ENCODE measurements around the gene PAPLN. TPM values are rescaled to one million over a fixed set of nuclear protein-coding genes. Genes with fewer than 3 reads are reported as not detected.

Gene PAPLN
- total RNA-seq, 1 donor from 2014 or later, result 3.2 TPM

DNA sequence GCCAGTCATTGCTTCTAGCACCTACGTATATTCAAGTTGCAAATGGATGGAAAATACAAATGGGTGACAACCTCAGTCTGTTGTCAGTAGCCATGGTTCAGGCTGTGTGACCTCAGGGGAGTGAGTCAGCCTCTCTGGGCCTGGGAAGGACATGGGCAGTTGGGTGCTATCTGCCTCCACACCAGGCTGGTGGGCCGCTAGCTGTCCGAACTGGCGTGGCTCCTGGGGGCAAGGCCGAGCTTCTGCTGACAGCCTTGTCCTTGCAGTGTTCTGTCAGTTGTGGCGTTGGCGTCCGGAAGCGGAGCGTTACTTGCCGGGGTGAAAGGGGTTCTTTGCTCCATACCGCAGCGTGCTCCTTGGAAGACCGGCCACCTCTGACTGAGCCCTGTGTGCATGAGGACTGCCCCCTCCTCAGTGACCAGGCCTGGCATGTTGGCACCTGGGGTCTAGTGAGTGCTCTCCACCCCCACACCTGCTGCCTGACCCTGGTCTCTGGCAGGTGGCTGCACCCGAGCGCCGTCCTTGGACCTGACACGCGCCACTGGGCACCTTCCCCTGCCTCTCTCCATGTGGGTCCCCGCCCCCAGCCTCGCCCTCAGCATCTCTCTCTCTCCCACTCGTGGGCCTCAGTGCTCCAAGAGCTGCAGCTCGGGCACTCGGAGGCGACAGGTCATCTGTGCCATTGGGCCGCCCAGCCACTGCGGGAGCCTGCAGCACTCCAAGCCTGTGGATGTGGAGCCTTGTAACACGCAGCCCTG is 17.1 kb downstream of the PAPLN start:
- intact Hi-C loops (cut with micrococcal nuclease), result no loop called here
- ATAC-seq (no peak), DNase-seq (peak; percentile 23)

DNA sequence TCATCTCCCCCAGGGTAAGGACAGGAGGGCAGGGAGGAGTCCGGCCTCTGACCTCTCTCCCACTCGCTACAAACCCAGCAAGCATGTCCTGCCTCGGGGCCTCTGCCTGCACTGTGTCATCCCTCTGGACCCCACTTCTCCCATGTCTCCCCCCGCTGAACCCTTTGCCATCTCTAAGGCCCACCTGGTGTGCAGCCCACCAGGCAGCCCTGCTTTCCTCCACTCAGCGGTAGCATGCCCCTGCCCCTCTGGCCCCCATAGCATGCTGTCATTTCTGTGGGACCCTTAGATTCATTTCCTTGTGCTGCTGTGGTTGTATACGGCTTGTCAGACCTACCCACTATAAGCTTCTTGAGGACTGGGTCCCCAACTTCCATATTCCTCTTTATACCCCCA is 17.7 kb downstream of the PAPLN start:
- ATAC-seq, result no peak
- intact Hi-C loops (cut with micrococcal nuclease), result no loop called here
- peak; percentile 17 for DNase-seq

DNA sequence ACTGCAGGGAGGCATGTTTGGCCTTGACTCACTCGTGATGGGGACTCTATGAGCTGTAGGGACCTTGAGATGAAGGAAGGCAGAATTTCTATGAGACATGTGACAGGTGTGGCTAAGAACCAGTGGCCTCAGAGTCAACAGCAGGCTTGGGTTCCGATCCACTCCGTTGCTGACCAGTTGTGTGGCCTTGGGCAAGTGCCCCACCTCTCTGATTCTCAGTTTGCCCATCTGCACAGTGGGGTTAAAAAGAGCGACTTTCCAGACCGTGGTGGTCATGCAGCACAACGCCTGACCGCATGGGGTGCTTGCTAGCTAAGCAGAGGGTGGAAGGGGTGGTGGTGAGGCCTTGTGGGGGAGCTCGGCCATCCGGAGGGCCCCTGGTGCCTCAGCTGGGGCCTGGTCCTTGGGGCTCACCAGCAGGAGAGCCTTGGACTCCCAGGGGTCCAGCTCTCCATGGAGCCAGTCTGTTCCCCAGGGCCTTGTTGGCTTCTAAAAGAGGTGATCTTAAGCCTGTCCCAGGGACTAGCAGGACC is 18.5 kb downstream of the PAPLN start:
- DNase-seq (no peak), ATAC-seq (no peak)
- intact Hi-C loops (cut with micrococcal nuclease), result no loop called here

DNA sequence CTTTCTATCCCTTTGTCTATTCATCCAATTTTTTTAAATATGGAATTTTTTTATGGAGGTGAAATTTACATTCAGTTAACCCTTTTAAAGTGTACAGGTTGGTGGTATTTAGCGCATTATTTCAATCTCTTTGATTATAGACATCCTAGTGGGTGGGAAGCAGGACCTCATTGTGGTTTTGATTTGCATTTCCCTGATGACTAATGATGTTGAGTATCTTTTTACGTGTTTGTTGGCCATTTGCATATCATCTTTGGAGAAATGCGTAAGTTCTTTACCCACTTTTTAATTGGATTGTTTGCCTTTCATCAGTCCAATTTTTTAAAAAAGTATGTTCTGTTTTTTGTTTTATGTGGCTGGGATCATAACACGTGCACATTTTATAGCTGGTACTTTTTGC is 20.8 kb downstream of the PAPLN start:
- DNase-seq, result no peak
- ATAC-seq, result no peak
- intact Hi-C loops (cut with micrococcal nuclease), result no loop called here

DNA sequence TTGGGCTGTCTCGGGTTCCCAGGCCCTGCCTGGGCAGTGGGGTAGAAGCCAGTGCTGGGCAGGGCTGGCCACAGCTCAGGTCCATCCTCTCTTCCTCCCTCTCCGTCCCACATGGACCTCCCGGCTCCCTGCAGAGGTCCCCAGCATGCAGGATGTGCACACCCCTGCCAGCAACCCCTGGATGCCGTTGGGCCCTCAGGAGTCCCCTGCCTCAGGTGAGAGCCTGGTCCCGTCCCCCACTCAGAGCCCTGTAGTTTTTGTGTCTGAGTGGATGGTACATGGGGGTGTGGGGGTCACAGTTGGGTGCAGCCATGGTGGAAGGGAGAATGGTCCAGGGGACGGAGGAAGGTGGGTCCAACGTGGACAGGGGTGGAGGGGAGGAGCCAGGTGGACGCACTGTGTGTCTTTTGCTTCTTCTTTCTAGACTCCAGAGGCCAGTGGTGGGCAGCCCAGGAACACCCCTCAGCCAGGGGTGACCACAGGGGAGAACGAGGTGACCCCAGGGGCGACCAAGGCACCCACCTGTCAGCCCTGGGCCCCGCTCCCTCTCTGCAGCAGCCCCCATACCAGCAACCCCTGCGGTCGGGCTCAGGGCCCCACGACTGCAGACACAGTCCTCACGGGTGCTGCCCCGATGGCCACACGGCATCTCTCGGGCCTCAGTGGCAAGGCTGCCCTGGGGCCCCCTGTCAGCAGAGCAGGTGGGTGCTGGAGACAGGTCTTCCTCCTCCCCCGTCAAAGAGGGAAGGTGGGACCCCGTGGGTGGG is 21.7 kb downstream of the PAPLN start:
- ATAC-seq (no peak), DNase-seq (peak; percentile 19)
- intact Hi-C loops (cut with micrococcal nuclease), result no loop called here

DNA sequence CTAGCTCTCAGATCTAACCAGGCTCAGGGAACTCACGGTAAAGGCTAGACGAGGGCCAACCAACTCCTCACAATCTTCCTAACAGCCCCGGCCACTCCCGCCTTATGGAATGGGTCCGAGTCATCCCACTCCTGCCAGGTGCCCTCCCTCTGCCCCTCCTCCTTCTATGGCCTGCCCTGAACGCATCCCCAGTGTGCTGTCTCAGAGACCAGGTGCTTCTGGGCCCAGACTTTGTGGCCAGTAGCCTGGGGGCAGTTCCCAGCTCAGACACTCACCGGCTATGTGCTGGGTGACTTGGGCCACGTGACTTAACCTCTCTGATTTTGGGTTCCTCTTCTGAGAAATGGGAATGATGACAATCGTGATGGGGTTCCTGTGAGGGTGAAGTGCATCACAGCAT is 22.5 kb downstream of the PAPLN start:
- no peak for ATAC-seq
- intact Hi-C loops (cut with micrococcal nuclease), result no loop called here

DNA sequence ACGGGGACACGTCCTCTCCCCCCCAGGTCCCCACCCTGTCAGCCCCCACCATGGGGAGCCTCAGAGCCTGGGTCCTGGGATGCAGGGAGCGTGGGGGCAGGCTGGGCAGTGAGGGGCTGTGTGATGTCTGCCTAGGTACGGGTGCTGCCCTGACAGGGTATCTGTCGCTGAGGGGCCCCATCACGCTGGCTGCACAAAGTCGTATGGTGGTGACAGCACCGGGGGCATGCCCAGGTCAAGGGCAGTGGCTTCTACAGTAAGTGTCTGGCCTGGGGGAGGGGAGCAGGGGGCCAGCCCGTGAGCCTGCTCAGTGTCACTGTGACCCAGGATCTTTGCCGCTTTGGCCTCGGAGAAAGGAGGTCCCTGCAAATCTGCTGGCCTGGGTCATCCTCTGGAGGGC is 23.3 kb downstream of the PAPLN start:
- ATAC-seq, result no peak
- intact Hi-C loops (cut with micrococcal nuclease), result no loop called here
- peak; percentile 19 for DNase-seq

More for the DNA sequence above, 22.5 kb downstream of the PAPLN start:
- DNase-seq, result no peak

DNA sequence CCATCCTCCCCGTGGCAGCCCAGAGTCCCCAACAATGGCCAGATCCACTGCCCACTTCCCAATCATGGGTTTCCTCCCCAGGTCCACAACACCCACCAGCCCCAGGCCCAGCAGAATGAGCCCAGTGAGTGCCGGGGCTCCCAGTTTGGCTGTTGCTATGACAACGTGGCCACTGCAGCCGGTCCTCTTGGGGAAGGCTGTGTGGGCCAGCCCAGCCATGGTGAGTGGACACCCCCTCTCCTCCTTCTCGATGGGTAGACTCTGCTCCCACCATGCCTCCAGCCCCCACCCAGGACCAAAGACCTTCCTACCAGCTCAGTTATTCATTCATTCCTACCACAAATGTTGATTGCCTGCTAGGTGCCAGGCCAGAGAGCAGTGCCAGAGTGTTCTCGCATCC is 23.8 kb downstream of the PAPLN start:
- DNase-seq (peak; percentile 20), ATAC-seq (no peak)
- intact Hi-C loops (cut with micrococcal nuclease), result no loop called here

DNA sequence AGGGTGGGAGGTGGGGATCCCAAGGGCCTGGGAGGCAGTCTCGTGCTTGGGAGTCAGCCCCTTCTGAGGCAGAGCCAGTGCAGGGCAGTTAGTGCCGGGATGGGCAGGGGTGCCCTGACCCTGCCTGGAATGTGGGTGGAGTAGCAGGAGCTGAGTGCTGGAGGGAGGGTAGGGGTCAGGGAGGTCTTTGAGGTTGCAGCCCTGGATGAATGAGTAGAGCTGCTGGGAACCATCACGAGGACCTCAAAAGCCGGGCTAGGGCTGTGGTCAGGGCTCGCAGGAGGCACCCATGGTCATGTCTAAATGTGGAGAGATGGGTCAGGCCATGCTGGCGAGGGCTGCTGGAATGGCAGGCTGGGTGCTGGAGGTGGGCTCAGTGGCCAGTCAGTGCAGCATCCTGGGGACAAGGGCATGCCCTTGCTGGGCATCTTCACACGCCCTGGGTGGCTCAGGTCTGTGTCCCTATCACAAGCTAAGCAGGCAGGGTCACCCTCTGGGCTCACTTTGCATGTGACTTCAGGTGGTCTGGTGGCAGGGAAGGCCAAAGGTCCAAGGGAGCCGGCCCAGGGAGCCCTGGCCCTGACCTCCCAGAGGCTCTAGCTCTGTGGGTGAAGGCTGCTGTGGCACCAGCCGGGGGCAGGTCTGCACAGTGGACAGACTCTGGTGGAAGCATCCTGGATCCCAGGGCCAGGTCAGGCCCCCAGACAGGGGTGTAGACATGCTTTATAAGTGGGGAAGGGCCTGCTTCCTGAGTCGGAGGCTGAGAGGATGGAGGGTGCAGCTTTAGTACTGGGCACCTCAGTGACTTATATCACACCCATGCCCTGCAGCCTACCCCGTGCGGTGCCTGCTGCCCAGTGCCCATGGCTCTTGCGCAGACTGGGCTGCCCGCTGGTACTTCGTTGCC is 24.5 kb downstream of the PAPLN start:
- DNase-seq (peak; percentile 21), ATAC-seq (no peak)
- intact Hi-C loops (cut with micrococcal nuclease), result no loop called here

DNA sequence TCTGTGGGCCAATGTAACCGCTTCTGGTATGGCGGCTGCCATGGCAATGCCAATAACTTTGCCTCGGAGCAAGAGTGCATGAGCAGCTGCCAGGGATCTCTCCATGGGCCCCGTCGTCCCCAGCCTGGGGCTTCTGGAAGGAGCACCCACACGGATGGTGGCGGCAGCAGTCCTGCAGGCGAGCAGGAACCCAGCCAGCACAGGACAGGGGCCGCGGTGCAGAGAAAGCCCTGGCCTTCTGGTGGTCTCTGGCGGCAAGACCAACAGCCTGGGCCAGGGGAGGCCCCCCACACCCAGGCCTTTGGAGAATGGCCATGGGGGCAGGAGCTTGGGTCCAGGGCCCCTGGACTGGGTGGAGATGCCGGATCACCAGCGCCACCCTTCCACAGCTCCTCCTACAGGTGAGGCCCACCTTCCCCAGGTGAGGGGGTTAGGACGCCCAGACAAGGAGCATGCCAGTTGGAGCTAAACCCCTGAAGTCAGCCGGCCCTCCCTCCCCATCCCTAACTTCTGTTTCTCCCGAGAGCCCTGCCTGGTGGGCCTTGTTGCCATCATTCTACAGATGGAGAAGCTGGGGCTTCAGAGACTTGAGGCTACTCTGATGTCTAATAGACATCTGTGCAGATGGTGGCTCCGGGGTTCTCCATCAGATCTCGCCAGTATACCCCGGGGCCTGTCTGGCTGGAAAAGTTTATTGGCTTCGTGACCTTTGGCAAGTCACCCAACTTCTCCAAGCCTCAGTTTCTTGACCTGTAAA is 25.3 kb downstream of the PAPLN start:
- no peak for ATAC-seq
- intact Hi-C loops (cut with micrococcal nuclease), result no loop called here
- peak; percentile 16 for DNase-seq

DNA sequence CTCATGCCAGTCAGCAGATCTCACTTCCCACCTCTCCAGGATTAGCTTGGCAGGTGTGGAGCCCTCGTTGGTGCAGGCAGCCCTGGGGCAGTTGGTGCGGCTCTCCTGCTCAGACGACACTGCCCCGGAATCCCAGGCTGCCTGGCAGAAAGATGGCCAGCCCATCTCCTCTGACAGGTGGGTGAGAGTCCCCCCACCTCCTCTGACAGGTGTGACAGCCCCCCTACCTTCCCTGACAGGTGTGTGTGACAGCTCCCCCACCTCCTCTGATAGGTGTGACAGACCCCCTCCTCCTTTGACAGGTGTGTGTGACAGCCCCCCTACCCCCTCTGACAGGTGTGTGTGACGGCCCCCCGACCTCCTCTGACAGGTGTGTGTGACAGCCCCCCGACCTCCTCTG is 26.3 kb downstream of the PAPLN start:
- ATAC-seq, result no peak
- intact Hi-C loops (cut with micrococcal nuclease), result no loop called here

DNA sequence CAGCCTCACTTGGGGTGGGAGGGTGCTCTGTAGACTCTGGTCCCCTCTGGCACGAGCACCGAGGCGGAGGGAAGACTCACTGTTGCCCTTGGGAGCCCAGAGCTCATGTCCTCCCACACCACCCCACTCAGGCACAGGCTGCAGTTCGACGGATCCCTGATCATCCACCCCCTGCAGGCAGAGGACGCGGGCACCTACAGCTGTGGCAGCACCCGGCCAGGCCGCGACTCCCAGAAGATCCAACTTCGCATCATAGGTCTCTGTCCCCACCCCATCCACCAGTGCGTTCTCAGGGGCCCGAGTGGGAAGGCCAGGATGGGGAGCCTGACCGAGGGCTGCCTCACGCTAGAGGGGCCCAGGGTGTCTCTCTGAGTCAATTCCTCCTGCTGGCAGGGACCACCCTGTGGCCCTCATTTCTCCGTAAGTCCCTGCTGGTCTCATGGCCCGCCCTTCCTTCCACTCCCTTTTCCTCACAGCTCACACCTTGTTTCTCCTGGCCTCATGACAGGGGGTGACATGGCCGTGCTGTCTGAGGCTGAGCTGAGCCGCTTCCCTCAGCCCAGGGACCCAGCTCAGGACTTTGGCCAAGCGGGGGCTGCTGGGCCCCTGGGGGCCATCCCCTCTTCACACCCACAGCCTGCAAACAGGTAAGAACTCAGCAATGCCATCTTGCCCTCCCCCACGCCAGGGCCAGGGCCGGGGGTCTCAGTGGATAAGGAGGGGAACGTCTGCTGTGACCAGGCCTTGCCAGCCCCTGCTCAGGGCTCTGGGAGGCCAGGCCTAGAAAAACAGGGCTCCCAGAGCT is 27.0 kb downstream of the PAPLN start:
- ATAC-seq (no peak), DNase-seq (no peak)
- intact Hi-C loops (cut with micrococcal nuclease), result no loop called here

More for the DNA sequence above, 26.3 kb downstream of the PAPLN start:
- DNase-seq, result no peak

DNA sequence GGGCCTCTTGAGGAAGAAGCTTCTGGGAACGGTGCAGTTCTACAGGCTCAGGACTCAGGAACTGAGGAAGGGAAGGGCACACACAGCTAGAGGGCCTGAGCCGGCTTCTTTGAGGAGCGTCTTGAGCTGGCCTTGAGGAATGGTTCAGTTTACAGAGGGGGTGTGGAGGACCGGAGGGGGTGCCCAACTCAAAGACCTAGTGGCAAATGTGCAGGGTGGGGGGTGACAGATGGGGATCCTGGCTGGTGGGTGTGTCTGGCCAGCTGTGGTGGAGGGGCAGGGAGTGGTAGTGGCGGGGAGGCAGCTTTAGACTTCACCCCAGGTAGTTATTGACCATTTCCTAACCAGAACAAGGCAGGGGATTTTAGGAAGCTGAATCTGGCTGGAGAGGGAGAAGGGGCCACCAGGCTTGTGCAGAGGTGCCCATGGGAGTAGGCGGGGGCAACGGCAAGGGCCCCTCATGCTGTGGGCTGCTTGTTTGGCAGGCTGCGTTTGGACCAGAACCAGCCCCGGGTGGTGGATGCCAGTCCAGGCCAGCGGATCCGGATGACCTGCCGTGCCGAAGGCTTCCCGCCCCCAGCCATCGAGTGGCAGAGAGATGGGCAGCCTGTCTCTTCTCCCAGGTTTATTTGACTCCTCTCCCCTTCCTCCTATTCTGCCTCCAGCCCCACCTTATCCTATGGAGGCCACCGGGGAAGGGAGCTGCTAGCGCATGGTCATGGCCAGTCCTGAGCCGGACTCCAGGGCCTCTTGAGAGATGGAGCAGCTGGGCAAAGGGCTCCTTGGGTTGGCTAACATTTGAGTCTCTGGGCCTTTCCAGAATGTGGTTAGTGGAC is 27.8 kb downstream of the PAPLN start:
- intact Hi-C loops (cut with micrococcal nuclease), result no loop called here
- DNase-seq (peak; percentile 16), ATAC-seq (no peak)

DNA sequence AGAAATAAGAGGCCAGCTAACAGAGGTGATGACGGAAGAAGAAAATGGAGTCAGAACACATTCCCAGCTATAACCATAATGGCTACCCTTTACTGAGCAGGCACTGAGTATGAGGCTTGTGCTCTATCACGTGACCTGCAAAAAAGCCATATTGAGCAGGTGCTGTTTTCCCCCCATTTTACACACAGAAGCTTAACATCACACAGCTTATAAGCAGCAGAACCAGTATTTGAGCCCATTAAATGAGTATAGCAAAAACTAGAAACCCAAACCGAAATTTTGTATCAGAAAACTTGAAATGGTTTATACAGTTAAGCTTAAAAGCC is 28.4 kb downstream of the PAPLN start:
- DNase-seq (no peak), ATAC-seq (no peak)
- intact Hi-C loops (cut with micrococcal nuclease), result no loop called here

DNA sequence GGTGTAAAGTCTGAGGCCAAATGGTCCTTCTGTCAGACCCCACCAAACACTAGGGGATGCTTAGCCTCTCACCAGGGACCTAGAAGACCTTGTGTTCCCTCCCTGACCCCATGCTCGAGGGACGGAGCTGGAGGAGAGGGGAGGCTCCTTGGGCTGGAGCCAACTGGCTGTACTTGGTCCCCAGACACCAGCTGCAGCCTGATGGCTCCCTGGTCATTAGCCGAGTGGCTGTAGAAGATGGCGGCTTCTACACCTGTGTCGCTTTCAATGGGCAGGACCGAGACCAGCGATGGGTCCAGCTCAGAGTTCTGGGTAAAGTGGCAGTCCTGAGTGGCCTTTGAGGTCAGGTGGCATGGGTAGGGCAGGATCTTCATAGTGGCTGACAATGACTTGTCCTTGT is 29.0 kb downstream of the PAPLN start:
- intact Hi-C loops (cut with micrococcal nuclease), result no loop called here
- ATAC-seq (no peak), DNase-seq (no peak)

DNA sequence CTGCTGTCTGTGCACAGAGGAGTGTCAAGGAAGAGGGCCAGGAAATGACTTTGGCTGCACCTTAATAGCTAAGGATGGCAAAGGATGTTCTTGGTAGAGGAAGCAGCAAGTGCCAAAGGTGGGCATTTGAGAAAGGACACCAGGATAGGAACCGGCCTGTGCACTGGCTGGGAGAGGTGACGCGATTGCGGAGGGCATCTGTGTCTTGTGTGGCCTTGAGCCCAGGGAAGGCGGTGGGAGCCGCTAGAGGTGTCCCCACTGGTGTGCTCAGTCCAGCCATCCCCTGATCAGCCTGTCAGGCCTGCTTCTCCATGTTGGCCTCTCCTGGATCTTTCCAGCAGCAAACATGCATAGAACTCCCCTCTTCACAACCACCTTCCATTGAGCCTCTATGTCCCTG is 30.2 kb downstream of the PAPLN start:
- intact Hi-C loops (cut with micrococcal nuclease), result no loop called here
- no peak for DNase-seq
- ATAC-seq, result no peak

DNA sequence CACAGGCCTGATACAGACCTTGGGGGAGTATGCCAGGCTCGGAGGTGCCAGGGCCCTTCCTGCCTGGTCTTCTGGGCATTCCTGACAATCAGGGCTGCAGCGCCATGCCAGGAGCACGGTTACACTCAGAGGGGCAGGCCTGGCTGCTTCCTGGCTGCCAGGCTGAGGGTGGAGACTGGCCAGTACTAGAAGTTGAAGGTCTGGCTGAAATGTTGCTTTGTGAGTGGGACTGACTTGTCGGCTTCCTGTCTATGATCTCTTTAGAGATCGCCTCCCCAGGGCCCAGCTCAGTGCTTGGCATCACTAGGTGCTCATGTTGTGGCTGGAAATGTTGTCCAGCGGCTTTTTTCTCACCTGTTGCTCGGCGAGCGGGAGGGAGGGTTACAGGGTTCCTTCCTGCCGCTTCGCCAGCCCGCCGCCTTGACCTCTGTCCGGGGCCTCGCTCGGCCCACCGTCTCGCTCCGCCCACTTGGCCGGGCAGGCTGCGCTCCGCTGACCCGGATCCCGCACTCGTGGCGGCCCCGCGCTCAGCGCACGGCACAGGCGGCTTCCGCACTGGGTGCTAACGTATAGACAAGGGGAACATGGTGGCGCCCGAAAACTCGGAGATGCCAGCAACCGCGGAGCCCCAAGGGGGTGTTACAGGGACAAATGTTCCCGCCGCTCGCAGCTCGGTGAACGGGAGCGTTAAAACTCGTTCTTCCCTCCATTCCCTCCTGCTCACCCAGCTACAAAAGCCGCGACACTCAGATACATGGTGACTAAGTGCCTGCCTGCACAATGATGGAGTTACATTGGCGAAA is 32.6 kb downstream of the PAPLN start:
- DNase-seq (peak; percentile 75), ATAC-seq (peak; percentile 84)
- intact Hi-C loops (cut with micrococcal nuclease), result no loop called here

All from left ventricle myocardium superior (tissue), 1 donor.